Trophoblast cell (in vitro differentiated cells and primary cell): ENCODE data around the gene CNTN4.

Source experiments
- DNase-seq, 2 donors: peaks; one replicate each; pipeline ENCODE4 v3.0.0-alpha.2; 2016
- H2AFZ ChIP-seq: 2 replicates; pipeline ENCODE4 v1.6.1; 2013; ENCODE audit warnings: low read length, moderate library complexity, mild to moderate bottlenecking; ENCODE audit not compliant: insufficient read depth, poor library complexity
- H2AK5ac ChIP-seq: 2 replicates; pipeline ENCODE4 v1.6.1; 2013; ENCODE audit warnings: mild to moderate bottlenecking, low read length
- H2BK120ac ChIP-seq: 2 replicates; pipeline ENCODE4 v1.6.1; 2013; ENCODE audit warnings: low read length, mild to moderate bottlenecking, moderate library complexity; ENCODE audit not compliant: insufficient read depth, poor library complexity
- H2BK12ac ChIP-seq: 2 replicates; pipeline ENCODE4 v1.6.1; 2013; ENCODE audit warnings: mild to moderate bottlenecking, low read length, moderate library complexity
- H2BK5ac ChIP-seq: 2 replicates; pipeline ENCODE4 v1.6.1; 2013; ENCODE audit warnings: low read length, low read depth, moderate library complexity, mild to moderate bottlenecking; ENCODE audit not compliant: poor library complexity
- H3K14ac ChIP-seq: 2 replicates; pipeline ENCODE4 v1.6.1; 2013; ENCODE audit warnings: mild to moderate bottlenecking, low read length
- H3K18ac ChIP-seq: 2 replicates; pipeline ENCODE4 v1.6.1; 2013; ENCODE audit warnings: mild to moderate bottlenecking, low read length
- H3K23ac ChIP-seq: 2 replicates; pipeline ENCODE4 v1.6.1; 2013; ENCODE audit warnings: low read length
- H3K27ac ChIP-seq: 2 replicates; pipeline ENCODE4 v1.5.1; 2013; ENCODE audit warnings: low read depth, mild to moderate bottlenecking, inconsistent platforms, low read length, moderate library complexity
- H3K27me3 ChIP-seq: 2 replicates; pipeline ENCODE4 v1.6.1; 2013; ENCODE audit warnings: inconsistent platforms, mild to moderate bottlenecking, low read length, moderate library complexity; ENCODE audit not compliant: insufficient read depth
- H3K36me3 ChIP-seq, 2 experiments: 1 replicate in 1 of 2; 2 replicates in 1 of 2; pipeline ENCODE4 v1.6.1; 2013; ENCODE audit warnings: low read length in 2 of 2, mild to moderate bottlenecking in 2 of 2, moderate library complexity in 1 of 2; ENCODE audit not compliant: insufficient read depth in 2 of 2, control insufficient read depth in 1 of 2
- H3K4ac ChIP-seq: 2 replicates; pipeline ENCODE4 v1.6.1; 2013; ENCODE audit warnings: low read depth, mild to moderate bottlenecking, low read length, moderate library complexity
- H3K4me1 ChIP-seq, 2 experiments: 1 replicate in 1 of 2; 2 replicates in 1 of 2; pipeline ENCODE4 v1.6.1; 2013; ENCODE audit warnings: low read length in 2 of 2, mild to moderate bottlenecking in 2 of 2, moderate library complexity in 1 of 2; ENCODE audit not compliant: insufficient read depth in 2 of 2, control insufficient read depth in 1 of 2
- H3K4me2 ChIP-seq: 2 replicates; pipeline ENCODE4 v1.6.1; 2013; ENCODE audit warnings: inconsistent platforms, mild to moderate bottlenecking, low read length, moderate library complexity
- H3K4me3 ChIP-seq: 2 replicates; pipeline ENCODE4 v1.5.1; 2013; ENCODE audit warnings: mild to moderate bottlenecking, low read depth, low read length, inconsistent platforms
- H3K79me1 ChIP-seq: one replicate; pipeline ENCODE4 v1.6.1; 2013; ENCODE audit warnings: low read length
- H3K79me2 ChIP-seq: 2 replicates; pipeline ENCODE4 v1.6.1; 2013; ENCODE audit warnings: low read length, mild to moderate bottlenecking; ENCODE audit not compliant: control insufficient read depth, insufficient read depth, poor library complexity
- H3K9ac ChIP-seq: 2 replicates; pipeline ENCODE4 v1.6.1; 2013; ENCODE audit warnings: mild to moderate bottlenecking, low read length
- H3K9me3 ChIP-seq: 2 replicates; pipeline ENCODE4 v1.6.1; 2013; ENCODE audit warnings: low read depth, mild to moderate bottlenecking, control low read depth, inconsistent platforms, low read length; ENCODE audit not compliant: insufficient read depth
- H4K12ac ChIP-seq: 2 replicates; pipeline ENCODE4 v1.6.1; 2013; ENCODE audit warnings: low read depth, mild to moderate bottlenecking, low read length, moderate library complexity
- H4K8ac ChIP-seq: 2 replicates; pipeline ENCODE4 v1.6.1; 2013; ENCODE audit warnings: low read depth, mild to moderate bottlenecking, low read length, moderate library complexity
- H4K91ac ChIP-seq: one replicate; pipeline ENCODE4 v1.6.1; 2013; ENCODE audit warnings: low read depth, mild to moderate bottlenecking, low read length, moderate library complexity
- WGBS: extraction: QIAGEN DNeasy Blood & Tissue Kit; methylation state at CpG from one replicate; pipeline ENCODE4 v1.1.7; 2013; ENCODE audit warnings: missing lambda C conversion rate; ENCODE audit not compliant: insufficient read length, insufficient coverage; ENCODE audit errors: extremely low coverage; 5-methylcytosine and 5-hydroxymethylcytosine counted together

CNTN4 gene

DNA sequence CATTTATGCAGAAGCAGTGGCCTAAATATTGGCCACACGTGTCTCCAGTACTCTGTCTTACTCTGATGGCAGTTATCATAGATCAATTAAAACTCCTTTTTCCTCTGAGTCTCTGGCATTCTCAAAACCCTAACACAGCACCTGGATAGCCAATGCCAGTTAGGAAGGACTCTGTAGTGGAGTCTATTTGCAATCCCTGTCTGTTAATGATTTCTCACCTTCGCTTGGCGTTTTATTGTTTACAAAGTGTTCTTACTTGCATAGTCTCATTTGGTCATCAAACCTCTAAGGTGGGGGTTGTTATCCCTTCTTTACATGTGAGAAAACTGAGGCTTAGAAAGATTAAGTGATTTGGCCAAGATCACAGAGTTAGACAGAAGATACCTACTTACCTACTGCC, 752.7 kb downstream of the CNTN4 start:
- no peaks in the 10 kb centered on the region for H3K36me3 ChIP-seq
- H2AFZ ChIP-seq: no peak overlapping the region
- H3K9me3 ChIP-seq: peaks cover 1% of the 10 kb centered on the region
- DNase-seq: no peak
- H3K27ac ChIP-seq: no peak overlapping the region
- no peak overlapping the region for H2BK120ac ChIP-seq
- H3K27me3 ChIP-seq: no peaks in the 10 kb centered on the region
- H3K79me1 ChIP-seq: no peaks in the 10 kb centered on the region
- no peak overlapping the region for H3K4ac ChIP-seq
- no peak overlapping the region for H2BK12ac ChIP-seq
- no peak overlapping the region for H3K23ac ChIP-seq
- no peak overlapping the region for H3K18ac ChIP-seq
- no peak overlapping the region for H4K91ac ChIP-seq
- no peak overlapping the region for H3K4me2 ChIP-seq
- no peaks in the 10 kb centered on the region for H3K79me2 ChIP-seq
- H3K4me1 ChIP-seq: no peaks in the 10 kb centered on the region
- no peak overlapping the region for H3K14ac ChIP-seq
- no CpG with 5 or more reads among the region's 3 CpGs for WGBS
- no peak overlapping the region for H3K9ac ChIP-seq
- no peak overlapping the region for H3K4me3 ChIP-seq
- H4K12ac ChIP-seq: no peak overlapping the region
- no peak overlapping the region for H2AK5ac ChIP-seq
- H2BK5ac ChIP-seq: no peak overlapping the region
- no peak overlapping the region for H4K8ac ChIP-seq

DNA sequence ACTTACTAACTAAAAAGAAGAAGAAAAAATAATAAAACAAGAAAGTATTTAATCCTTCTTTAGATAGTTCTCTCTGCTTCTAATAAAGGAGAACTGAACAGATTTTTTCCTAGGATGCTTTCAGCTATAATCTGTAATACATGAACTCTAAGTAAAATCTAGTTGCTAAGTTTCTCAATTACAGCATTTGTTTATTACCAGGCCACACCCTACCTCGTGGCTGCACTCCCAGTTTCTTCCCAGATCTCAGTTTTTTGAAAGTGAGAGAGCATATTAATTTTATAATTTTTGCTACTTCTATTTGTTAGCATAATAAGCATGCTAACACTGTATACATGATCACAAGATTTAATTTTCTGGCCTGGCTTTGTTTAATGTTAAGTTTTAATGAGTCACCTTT, 753.2 kb downstream of the CNTN4 start:
- H3K4me2 ChIP-seq: no peak overlapping the region
- H3K9ac ChIP-seq: no peak overlapping the region
- no peaks in the 10 kb centered on the region for H3K4me1 ChIP-seq
- H3K4me3 ChIP-seq: no peak overlapping the region
- no peak overlapping the region for H3K27ac ChIP-seq
- no peak overlapping the region for H3K18ac ChIP-seq
- H2BK5ac ChIP-seq: no peak overlapping the region
- no peak overlapping the region for H3K23ac ChIP-seq
- H2BK12ac ChIP-seq: no peak overlapping the region
- H3K36me3 ChIP-seq: no peaks in the 10 kb centered on the region
- peaks cover 1% of the 10 kb centered on the region for H3K9me3 ChIP-seq
- no peak overlapping the region for H3K4ac ChIP-seq
- H2BK120ac ChIP-seq: no peak overlapping the region
- DNase-seq: no peak
- H3K27me3 ChIP-seq: no peaks in the 10 kb centered on the region
- no peak overlapping the region for H4K91ac ChIP-seq
- no peaks in the 10 kb centered on the region for H3K79me1 ChIP-seq
- H2AK5ac ChIP-seq: no peak overlapping the region
- H4K12ac ChIP-seq: no peak overlapping the region
- H3K79me2 ChIP-seq: no peaks in the 10 kb centered on the region
- H3K14ac ChIP-seq: no peak overlapping the region
- H2AFZ ChIP-seq: no peak overlapping the region
- WGBS: no CpG with 5 or more reads among the region's 1 CpG
- H4K8ac ChIP-seq: no peak overlapping the region

- H2AK5ac ChIP-seq: no peak overlapping the region
- H3K4ac ChIP-seq: no peak overlapping the region
- no peaks in the 10 kb centered on the region for H3K79me1 ChIP-seq
- WGBS: no CpG with 5 or more reads among the region's 5 CpGs
- H3K14ac ChIP-seq: no peak overlapping the region
- no peak overlapping the region for H4K8ac ChIP-seq
- no peak overlapping the region for H3K9ac ChIP-seq
- H3K18ac ChIP-seq: no peak overlapping the region
- DNase-seq: no peak
- no peak overlapping the region for H4K91ac ChIP-seq
- no peak overlapping the region for H2BK5ac ChIP-seq
- no peak overlapping the region for H2BK12ac ChIP-seq
- no peaks in the 10 kb centered on the region for H3K79me2 ChIP-seq
- H3K4me3 ChIP-seq: no peak overlapping the region
- no peak overlapping the region for H3K27ac ChIP-seq
- no peak overlapping the region for H3K23ac ChIP-seq
- no peak overlapping the region for H3K4me2 ChIP-seq
- no peaks in the 10 kb centered on the region for H3K9me3 ChIP-seq
- H2AFZ ChIP-seq: no peak overlapping the region
- H3K4me1 ChIP-seq: no peaks in the 10 kb centered on the region
- H3K27me3 ChIP-seq: no peaks in the 10 kb centered on the region
- H4K12ac ChIP-seq: no peak overlapping the region
- no peaks in the 10 kb centered on the region for H3K36me3 ChIP-seq
- H2BK120ac ChIP-seq: no peak overlapping the region
Measured at GRCh38 chr3:2853651-2854050, 755.0 kb downstream of the CNTN4 start.

- H4K8ac ChIP-seq: no peak overlapping the region
- H3K4me2 ChIP-seq: no peak overlapping the region
- no peak for DNase-seq
- no peak overlapping the region for H4K91ac ChIP-seq
- H3K4ac ChIP-seq: no peak overlapping the region
- H3K36me3 ChIP-seq: no peaks in the 10 kb centered on the region
- no peaks in the 10 kb centered on the region for H3K27me3 ChIP-seq
- no peak overlapping the region for H2AK5ac ChIP-seq
- no peaks in the 10 kb centered on the region for H3K79me2 ChIP-seq
- H3K79me1 ChIP-seq: no peaks in the 10 kb centered on the region
- H3K4me3 ChIP-seq: no peak overlapping the region
- no peak overlapping the region for H3K9ac ChIP-seq
- H2AFZ ChIP-seq: no peak overlapping the region
- WGBS: no CpG with 5 or more reads among the region's 12 CpGs
- H3K23ac ChIP-seq: no peak overlapping the region
- H3K27ac ChIP-seq: no peak overlapping the region
- H2BK12ac ChIP-seq: no peak overlapping the region
- H3K9me3 ChIP-seq: no peaks in the 10 kb centered on the region
- no peak overlapping the region for H4K12ac ChIP-seq
- no peak overlapping the region for H2BK5ac ChIP-seq
- H3K18ac ChIP-seq: no peak overlapping the region
- H3K14ac ChIP-seq: no peak overlapping the region
- no peak overlapping the region for H2BK120ac ChIP-seq
- no peaks in the 10 kb centered on the region for H3K4me1 ChIP-seq
Measured at GRCh38 chr3:2856138-2857133, 757.8 kb downstream of the CNTN4 start.
